ENCODE measurements around the gene OSGEP.
"Not testable (repeated sequence)": the region's sequence is repeated elsewhere in the genome, so short reads cannot be mapped to it uniquely, and the experiment has no call there.

OSGEP gene

GRCh38 chr14:20472536-20473169 is 18.0 kb upstream of the OSGEP start:
- no peak overlapping the region for H3K4me3 ChIP-seq (ENCODE audit: low read length)
- DNase-seq (ENCODE audit: low read depth, low spot score) = no peak

GRCh38 chr14:20470603-20470901 is 15.9 kb upstream of the OSGEP start:
- DNase-seq (ENCODE audit: low read depth, low spot score) = no peak

DNA sequence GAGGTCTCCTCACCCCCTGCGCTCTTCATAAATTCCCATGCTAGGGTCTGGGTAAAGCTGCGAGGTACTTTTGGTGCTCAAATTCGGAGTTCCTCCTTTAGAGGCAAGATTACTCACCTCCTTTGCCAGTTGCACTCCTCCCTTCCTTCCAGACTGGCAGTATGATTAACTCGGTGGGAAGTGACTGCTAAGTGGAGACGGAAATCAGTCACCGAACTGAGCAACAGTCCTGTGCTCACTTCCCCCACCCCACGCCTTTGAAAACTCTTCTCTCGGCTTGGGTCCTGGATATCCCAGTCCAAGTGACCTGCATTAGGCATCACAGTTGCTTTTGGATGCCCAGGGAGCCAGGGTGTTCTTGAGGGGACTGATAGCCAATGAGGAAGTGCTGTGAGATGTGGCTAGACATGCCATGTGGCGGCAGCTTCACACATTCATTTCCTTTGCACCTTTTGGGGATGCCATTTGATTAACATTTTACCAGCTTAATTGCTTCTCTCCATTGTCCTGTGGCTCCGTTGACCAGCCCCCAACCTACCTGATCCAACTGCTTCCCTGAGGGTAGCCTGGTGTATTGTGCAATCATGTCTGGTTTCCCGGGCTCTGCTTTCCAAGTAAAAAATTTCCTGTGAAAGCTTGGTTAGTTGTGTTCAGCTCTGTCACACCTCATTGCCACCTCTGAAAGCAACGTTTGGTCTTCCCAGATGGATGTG is 15.4 kb upstream of the OSGEP start:
- no peak for DNase-seq (ENCODE audit: low read depth, low spot score)
- H3K4me3 ChIP-seq (ENCODE audit: low read length) = peak overlapping the region; percentile 98

More at GRCh38 chr14:20470603-20470901, 15.9 kb upstream of the OSGEP start:
- H3K4me3 ChIP-seq (ENCODE audit: low read length) = peak overlapping the region; percentile 98

GRCh38 chr14:20469242-20469889 is 14.8 kb upstream of the OSGEP start, which contains the start of gene PNP:
Gene PNP, plus strand, starts transcription at chr14:20469406. Its CDS starts 119 bp downstream, at chr14:20469525.
- H3K4me3 ChIP-seq (ENCODE audit: low read length) = peak within 1 kb of the TSS; percentile 98
- DNase-seq (ENCODE audit: low read depth, low spot score) = peak; percentile 91

DNA sequence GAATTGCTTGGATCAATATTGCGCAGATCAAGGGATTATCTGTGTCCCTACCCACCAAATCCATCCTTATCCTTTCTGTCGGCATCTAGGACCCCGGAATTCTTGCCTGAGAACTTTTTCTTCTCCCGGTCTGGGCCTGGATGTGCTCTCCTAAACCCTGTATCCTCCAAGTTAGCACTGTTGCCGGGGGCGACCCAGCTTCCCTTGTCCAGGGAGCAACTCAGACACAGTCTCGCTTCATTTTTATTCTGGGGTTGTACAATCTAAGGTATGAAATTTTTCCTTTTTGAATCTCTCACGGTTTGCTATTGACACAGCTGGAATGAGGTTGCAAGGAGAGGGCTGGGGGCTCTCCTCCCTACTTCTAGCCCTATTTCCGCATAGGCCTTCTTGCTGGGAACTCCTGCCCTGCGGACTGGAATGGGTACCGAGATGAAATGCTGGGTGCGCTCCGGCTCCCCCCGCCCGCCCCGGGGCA is 14.2 kb upstream of the OSGEP start:
- no peak for DNase-seq (ENCODE audit: low read depth, low spot score)
- H3K4me3 ChIP-seq (ENCODE audit: low read length) = peak overlapping the region; percentile 98

DNA sequence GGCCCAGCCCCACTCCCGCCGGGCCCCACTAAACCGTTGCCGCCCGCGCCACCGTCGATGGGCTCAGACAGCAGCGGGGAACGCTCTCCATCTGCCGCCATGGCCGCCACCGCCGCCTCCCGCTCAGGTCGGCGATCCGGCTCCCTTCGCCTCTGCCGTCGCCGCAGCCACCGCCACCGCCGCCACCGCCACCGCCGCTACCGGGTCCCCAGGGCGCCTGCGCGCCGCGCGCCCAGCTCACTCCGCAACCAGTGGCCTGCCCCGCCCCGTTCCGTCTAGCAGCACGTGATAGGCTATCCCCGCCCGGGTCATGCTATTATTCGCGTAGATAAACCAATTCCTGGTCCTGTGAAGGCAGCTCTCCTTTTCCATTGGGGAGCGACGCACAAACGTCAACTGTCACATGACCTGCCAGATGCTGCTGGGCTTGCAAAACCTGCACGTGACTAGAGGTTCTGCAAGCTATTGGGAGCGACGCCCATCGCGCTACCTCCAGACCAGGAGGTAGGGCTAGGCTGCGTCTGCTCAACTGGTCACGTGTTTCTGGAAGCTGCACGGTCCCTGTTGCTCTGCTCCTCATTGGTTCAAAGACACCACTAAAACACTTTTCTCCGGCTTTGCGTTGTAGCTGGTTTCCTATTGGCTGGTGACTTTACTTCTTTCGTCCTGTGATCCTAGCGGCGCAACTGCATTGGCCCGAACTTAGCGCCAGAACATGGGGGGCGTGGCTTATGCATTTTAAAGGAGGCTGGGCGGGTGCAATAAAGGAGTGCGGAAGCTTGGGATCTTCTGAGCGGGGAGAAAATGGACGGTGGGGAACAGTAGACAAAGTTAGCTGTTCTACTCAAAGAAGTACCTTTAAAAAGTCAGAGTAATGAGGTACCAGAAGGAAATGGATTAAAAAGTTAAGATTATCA is 6.9 kb upstream of the OSGEP start, which contains the start of gene PIP4P1:
Gene PIP4P1 (minus strand): TSS at position 210 of the 917 bp plus-strand sequence. CDS start 109 bp downstream, at position 101.
- peak; percentile 100 for DNase-seq (ENCODE audit: low read depth, low spot score)
- H3K4me3 ChIP-seq (ENCODE audit: low read length) = peak within 1 kb of the TSS; percentile 90

DNA sequence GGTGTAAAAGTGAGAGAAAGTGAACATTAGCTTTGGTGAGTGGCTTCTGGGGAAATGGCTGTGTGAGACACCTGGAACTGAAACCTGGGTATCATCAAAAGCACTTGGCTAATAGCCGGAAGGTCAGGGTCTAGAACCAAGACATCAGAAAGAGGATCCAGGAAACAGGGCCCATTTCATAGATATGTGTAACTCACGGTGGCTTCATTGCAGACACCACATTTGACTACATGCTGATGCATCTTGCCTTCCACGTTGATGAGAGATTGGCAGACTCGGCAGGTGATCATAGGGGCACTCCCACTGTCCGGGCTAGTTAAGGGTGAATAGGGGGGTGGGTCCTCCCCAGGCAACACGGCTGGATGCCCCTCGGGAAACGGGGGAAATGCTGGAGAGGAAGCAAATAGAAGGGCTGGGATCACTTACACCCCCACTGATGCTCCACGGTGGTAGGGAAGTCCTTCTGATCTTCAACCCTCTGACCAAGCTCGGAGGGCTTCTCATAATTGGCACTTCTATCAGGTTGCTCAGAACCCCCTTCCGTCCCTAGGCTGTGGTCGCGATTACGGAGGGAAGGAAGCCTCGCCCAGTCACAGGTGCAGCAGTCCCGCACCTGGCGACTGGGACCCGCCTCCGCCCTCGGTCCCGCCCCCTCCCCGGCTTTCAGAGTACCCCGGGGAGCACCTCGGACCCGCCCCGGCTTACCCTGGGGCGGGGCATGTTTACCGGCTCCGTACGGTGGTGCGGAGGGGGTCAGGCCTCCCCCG is 6.0 kb upstream of the OSGEP start:
- peak overlapping the region; percentile 90 for H3K4me3 ChIP-seq (ENCODE audit: low read length)
- DNase-seq (ENCODE audit: low read depth, low spot score) = no peak

DNA sequence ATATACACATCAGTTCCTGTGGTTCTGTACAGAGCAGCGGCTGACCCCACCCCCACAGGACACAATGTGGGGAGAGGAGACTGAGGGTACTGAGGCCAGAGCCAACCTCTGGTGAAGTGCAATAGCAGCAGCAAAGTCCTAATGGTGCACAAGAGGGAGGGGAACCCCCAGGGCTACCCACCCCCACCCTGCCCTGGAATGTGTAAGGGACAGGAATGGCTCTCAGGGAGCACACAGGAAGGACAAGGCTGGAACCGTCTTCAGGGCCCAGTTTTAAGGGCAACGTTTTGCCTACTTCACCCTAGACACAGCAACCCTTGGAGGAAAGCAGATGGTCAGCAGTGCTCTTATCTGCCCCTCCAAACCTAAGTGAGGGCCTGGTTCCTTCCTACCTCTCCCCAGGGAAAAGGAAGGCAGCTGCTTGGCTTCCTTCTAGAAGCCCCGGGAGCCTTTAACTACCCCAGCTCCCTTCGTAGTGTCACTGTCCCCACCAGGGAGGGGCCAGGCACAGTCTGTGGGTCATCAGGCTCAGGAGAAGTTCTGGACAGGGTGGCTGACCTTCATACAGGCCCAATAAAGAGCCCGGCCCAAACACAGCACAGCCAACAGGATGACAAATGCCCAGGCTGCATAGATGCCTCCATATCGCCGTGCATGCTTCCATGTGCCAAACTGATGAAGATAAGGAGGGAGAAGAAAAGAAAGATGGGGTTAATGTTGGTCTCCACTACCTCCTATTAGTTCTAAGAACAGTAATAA is 3.6 kb upstream of the OSGEP start:
- DNase-seq (ENCODE audit: low read depth, low spot score) = no peak
- no peak overlapping the region for H3K4me3 ChIP-seq (ENCODE audit: low read length)

GRCh38 chr14:20456971-20457370 is 2.4 kb upstream of the OSGEP start:
- DNase-seq (ENCODE audit: low read depth, low spot score) = no peak
- no peak overlapping the region for H3K4me3 ChIP-seq (ENCODE audit: low read length)

- no peak for DNase-seq (ENCODE audit: low read depth, low spot score)
Measured at GRCh38 chr14:20455355-20456300, 1.0 kb upstream of the OSGEP start.

DNA sequence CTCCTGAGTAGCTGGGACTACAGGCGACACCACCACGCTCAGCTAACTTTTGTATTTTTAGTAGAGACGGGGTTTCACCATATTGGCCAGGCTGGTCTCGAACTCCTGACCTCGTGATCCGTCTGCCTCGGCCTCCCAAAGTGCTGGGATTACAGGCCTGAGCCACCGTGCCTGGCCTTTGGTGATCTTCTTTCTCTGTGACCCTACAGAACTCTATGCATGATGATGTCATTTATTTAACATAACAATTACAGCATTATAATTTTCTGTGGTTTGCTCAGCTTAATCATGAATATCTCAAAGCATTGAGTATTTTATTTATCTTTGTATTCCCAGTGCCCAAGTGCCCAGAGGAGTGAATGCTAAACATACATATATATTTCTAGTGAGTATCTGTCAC is 1.8 kb downstream of the OSGEP start:
- H3K4me3 ChIP-seq (ENCODE audit: low read length); DNase-seq (ENCODE audit: low read depth, low spot score): not testable (repeated sequence)

More at GRCh38 chr14:20455355-20456300, 1.0 kb upstream of the OSGEP start:
- peak overlapping the region; percentile 97 for H3K4me3 ChIP-seq (ENCODE audit: low read length)

DNA sequence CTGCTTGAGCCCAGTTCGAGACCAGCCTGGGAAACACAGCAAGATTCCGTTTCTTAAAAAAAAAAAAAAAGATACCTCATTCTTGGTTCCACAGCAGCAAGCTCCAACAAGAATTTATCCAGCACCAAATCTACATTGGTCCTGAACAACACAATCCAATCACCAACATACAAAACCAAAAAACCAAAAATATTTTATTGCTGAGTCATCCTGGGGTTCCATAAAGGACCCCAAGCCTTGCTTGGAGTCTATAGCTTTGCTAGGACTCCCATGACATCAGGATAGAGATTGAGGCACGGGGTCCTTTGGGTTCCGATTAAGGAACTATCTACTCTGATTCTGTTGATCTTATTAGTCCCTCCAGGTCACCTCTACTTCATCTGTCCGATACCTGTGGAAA is 7.7 kb downstream of the OSGEP start:
- DNase-seq (ENCODE audit: low read depth, low spot score) = no peak

GRCh38 chr14:20443650-20444049 is 11.0 kb downstream of the OSGEP start:
- not testable (repeated sequence) for H3K4me3 ChIP-seq (ENCODE audit: low read length); DNase-seq (ENCODE audit: low read depth, low spot score)

More for the DNA sequence above, 7.7 kb downstream of the OSGEP start:
- no peak overlapping the region for H3K4me3 ChIP-seq (ENCODE audit: low read length)

DNA sequence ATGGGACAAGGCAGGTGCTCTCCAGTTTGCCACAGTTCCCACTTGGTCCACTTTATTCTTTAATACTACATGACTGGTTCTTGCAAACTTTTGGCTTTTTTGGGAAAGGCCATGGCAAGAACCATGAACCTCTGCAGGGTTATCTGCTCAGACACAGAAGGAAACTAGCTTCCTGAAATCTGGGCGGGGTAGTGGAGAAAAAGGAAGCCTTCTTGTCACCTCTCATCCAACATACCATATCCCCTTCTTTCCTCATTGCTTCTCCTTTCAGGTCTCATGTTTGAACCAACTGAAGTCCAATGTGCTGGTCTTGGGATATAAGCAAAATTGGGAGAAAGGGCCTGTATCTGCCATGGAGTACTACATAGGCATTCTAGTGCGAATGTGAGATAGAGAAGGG is 13.2 kb downstream of the OSGEP start:
- no peak for DNase-seq (ENCODE audit: low read depth, low spot score)
- H3K4me3 ChIP-seq (ENCODE audit: low read length) = no peak overlapping the region

- H3K4me3 ChIP-seq (ENCODE audit: low read length) = no peak overlapping the region
- DNase-seq (ENCODE audit: low read depth, low spot score) = no peak
Measured at GRCh38 chr14:20440882-20441281, 13.7 kb downstream of the OSGEP start.

DNA sequence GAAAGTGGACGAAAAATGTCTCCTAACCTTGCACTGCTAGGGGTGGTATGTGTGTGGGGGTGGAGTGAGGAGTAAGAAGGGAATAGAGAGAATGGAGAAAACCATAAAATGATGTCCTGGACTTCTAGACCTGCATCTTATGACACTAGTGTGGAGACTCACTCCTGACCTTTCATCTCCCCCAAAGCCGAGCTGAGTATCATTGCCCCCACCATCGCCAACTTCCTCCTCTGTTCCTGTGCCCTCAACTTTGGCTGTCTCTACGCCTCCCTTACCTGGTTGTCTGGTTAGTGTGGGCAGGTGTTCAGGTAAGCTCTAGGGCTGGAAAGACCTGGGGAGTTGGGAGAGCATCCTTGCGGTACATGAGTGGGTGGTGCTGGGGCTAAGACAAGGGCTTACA is 14.1 kb downstream of the OSGEP start:
- DNase-seq (ENCODE audit: low read depth, low spot score) = no peak
- no peak overlapping the region for H3K4me3 ChIP-seq (ENCODE audit: low read length)

DNA sequence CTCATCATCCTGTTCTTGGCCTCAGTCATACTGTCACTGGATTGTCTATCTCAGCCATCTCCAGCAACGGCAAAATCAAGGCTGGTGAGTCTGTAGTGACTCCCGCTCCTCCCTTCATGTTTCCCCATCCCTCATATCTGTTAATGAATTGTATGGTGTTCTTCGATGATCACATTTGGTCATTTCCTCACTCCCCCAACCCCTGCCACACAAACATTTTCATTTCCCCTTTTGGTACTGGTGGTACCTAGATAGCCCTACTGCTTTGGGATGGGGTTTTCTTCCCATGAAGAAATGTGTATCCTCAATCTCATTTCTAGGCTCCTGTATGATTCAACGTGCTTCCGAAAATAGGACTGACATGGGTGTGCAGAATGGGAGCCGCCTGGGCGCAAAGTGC is 15.9 kb downstream of the OSGEP start:
- no peak for DNase-seq (ENCODE audit: low read depth, low spot score)
- H3K4me3 ChIP-seq (ENCODE audit: low read length) = no peak overlapping the region
